NCI-H446 (cell line): ENCODE results near the gene C10orf67.

ENCODE experiments used
- DNase-seq, 2 experiments: peaks; one replicate each; lab custom pipeline; 2025; lab: John Stamatoyannopoulos, UW

C10orf67 gene

DNA sequence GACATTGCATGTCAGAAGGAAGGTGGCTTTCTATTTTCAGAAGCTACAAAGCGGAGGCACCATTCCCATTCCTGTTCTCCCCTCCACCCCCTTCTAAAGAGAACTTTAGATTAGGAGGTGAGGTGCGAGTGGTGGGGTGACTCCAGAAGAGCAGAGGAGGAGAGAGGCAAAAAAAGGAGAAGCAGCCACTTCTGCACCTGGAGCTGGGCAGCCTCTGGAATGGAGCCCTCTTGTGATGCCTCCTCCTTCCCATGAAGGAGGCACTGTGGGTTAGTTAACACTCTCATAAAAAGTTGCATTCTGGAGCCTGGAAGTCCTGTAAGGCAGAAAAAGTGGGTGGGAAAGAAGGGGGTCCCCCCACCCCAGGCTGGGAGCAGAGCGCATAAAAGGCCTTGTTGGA, 147.7 kb downstream of the C10orf67 start:
- DNase-seq: no peak

DNA sequence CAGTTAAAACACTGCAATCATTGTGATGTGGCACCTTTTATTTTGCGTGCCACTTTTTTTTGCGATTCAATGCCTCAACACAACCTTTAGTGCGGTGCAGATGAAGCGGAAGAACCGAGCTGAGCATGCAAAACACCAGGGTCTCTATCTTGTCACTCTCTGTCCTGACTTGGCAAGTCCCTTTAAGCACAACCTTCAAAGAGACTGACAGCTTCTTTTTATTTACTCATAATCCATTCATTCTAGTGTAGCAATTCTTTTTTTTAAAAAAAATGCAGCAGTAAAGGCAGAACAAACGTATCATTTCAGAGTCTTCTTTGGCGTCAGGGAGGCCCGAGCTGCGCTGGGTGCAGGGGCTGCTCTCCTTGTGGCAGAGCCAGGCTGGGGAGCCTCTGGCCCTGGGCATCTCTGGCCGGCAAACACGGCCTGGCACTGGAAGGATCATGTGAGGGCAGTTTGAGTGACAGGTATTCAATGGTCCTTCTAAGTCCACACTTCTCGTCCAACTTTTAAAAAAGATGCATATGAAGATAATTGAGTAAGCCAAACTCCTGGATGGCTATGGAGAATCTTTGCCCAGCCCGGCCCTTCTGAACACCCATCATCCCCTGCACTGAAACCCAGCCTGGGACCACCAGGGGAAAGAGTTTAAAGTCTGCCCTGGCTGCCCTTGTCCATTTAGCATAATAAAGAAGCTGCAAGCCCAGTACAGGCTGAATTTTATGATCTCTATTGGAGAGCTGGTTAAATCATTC, 148.6 kb downstream of the C10orf67 start:
- no peak for DNase-seq

GRCh38 chr10:23194966-23195845, 149.4 kb downstream of the C10orf67 start:
- DNase-seq: no peak

DNA sequence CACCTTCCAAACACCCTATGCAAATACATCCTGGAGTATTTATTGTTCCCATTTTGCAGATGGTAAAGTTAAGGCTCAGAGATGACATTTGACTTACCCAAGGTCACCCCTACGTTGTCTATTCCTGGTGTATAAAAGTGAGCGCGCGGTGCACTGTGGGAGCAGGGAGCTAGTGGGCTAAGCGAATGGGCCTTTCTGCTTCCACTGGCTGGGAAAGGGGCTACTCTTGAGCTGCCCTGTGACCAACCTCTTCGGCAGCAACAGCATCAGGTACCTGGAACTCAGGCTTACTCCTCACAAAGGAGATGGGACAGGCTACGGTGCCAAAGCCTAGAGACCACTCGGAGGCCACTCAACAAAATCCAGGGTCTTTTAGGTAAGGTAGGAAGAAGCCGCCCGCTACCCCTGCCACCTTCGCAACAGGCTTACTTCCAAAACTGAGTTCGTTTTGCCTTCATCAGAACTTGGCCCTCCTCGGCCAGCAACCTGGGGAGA, 150.1 kb downstream of the C10orf67 start:
- no peak for DNase-seq

- no peak for DNase-seq
Measured at GRCh38 chr10:23193435-23194074, 151.0 kb downstream of the C10orf67 start.

GRCh38 chr10:23192712-23193434, 151.7 kb downstream of the C10orf67 start:
- no peak for DNase-seq

DNA sequence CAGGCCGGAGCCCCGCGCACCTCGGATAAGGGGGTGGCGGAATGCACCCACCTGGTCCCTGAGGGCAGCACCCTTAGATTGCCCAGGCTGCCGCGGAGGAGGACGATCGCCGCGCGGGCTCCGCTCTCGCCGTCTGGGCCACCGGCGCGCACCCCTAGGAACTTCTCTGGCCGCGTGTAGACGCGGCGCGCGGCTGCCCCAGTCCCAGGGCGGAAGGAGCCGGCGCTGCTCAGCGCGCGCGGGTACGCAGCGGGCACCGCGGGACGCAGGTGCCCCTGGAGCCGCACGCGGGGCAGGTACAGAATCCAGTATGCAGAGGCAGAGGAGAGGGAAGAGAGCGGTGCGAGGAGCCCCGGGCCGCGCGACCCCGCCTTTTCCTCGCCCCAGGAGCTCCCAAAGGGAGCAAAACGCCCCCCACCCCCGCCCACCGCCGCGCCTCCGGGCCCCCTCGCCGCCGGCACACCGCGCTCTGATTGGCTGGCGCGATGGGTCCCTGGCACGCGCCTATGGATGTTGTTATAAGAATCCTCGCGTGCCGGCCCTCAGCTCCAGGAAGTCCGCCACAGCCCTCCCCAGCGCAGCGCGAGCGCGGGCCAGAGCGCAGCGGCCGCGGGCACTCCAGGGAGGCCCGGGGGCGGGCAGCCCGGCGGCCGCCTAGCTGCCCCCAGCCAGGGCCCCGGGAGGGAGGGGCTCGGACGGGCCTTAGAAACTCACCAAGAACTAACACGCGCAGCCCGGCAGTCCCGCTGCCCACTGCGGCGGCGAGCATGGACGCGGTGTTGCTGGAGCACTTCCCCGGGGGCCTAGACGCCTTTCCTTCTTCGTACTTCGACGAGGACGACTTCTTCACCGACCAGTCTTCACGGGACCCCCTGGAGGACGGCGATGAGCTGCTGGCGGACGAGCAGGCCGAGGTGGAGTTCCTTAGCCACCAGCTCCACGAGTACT, 152.6 kb downstream of the C10orf67 start, which contains the start of gene PTF1A:
PTF1A (plus strand) TSS at position 549 of the 948 bp plus-strand sequence; CDS start at position 768, 219 bp downstream.
- DNase-seq: no peak

DNA sequence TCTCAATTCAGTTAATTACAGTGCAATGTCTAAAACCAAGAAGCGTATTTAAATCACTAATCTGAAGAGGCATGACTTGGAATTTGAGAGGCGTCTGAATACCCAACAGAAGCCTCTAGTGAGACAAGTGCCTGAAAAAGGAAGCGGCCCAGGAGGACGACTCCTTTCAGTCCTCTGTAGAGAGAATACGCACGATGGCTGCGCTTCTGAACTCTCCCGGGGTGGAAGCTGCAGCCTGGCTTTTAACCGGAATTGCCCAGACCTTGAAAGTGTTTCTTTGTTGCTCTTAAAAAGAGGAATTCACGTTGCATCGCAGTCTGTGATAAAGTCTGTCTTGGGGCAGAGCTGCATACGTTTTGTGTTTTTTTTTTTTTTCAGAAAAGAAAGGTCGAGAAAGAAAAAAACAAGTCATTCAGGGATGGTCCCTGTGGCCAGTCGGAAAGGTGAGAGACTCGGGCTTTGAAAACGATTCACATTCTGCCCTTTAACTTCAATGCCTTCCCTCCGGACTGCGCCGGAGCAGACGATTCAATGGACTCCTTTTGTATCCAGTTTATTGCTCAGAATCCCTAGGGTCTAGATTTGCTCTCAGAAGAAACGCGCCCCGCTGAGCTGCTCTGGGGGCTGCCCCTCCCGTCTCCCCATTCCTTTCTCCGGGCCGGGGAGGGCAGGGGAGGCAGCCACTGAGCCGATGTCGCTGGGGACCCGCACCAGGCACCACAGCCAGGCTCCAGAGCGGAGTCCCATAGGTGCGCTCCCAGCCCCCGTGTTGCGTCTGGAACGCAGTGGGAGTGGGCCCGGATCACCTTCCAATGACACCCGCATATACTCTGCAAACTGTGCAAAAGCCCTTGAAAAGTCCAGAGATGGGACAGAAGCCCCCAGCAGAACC, 153.5 kb downstream of the C10orf67 start:
- DNase-seq: no peak

GRCh38 chr10:23189024-23189423, 155.6 kb downstream of the C10orf67 start:
- DNase-seq: no peak

DNA sequence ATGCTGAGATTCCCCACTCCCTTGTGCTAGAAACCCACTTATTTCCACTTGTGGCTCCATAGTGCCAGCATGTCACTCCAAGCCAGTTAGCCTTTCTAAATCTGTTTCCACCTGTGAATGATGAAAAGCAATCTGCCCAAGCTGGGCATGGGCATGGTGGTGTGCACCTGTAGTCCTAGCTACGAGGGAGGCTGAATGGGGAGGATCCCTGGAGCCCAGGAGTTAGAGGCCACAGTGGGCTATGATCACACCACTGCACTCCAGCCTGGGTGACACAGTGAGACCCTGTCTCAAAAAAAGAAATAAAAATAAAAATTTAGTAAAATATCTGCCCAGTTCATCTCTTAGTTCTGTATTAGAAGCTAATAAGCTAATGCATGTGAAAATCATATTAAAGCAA, 157.4 kb downstream of the C10orf67 start:
- DNase-seq: no peak

GRCh38 chr10:23186697-23187096, 157.9 kb downstream of the C10orf67 start:
- no peak for DNase-seq

DNA sequence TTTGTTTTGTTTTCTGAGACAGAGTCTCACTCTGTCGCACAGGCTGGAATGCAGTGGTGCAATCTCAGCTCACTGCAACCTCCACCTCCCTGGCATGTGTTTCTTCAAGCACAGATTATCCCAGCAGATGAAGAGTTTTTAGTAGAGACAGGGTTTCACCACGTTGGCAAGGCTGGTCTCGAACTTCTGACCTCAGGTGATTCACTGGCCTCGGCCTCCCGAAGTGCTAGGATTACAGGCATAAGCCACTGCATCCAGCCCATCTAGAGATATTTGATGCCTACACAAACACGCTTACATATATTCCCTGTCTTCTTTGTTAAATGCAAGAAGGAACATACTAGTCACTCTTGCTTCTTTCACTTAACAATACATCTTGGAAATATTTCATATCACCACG, 158.4 kb downstream of the C10orf67 start:
- no peak for DNase-seq

GRCh38 chr10:23174977-23175512, 169.6 kb downstream of the C10orf67 start:
- DNase-seq: no peak

GRCh38 chr10:23174074-23174976, 170.3 kb downstream of the C10orf67 start:
- no peak for DNase-seq

DNA sequence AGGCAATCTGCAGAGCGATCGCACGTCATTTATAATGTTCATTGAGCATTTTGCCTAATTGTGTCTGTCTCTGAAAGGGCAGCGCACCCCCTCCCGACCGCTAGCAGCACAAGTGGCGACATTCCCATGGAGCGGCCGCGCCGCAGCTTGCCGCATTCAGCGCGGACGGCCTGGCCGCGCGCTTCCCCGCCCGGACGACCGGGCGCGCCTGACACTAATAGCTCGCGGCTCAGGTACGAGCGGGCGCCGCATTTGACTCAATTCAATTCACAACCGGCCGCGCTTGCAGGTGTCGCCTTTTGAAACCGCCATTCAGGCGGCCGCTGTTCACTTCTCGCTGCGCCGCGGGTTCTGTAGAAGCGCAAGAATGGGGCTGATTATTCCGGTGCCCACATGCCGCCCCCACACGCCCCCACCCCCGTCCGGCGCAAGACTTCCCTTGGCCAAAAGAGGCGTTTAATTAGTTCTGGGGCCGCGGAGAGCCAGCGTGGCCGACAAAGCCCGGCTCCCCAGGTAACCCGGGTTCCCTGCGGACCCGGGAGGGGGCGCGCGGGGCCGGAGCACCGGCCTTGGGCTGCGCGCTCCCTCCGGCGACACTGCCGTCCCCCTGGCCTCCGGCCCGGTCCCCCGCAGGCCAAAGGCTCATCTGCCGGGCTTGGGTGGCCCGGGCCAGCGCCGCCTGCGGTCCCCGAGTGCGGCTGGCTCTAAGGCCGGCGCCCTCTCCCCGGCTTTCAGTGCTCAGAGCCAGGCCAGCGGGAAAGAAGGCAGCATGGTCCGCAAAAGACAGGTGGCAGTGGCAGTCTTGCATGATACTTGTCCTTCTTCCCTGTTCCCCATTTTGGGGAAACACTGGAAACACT, 171.2 kb downstream of the C10orf67 start:
- no peak for DNase-seq

DNA sequence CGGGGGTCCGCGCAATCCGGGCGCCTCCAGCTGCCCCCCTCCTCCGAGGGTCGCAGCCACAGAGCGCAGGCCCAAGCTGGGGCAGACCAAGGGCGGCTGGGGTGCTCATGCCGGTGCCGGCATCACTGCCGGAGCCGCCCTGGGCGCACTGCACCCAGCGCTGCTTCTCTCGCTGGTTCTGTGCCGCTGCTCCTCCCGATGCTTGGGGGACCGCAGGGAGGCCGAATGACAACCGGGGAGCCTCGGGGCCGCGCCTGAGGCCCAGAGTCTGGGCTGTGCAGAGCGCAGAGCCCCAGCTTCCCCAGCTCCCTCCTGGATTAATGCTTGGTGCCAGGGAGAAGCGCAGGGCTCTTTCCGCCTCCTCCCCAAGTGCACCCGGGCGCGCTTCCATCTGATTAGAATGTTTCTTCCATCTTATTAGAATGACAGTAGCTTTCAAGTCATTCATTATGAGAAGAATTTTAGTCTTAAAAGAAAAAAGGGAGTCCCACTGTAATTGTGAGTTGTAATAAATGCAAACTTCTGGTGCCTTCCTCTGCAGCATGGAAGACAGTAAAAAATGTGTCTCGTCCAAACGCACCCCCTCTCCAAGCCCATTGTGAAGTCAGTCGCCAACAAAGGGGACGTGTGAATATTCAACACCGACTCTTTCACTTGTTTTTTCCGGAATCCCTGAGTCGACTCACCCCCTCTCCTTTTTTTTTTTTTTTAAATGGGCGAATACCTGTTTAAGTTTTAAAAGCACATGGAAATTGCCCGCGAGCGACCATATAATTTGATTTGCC, 172.0 kb downstream of the C10orf67 start:
- DNase-seq: no peak
